DMS153 (cell line): ENCODE measurements around the gene MEPCE.

Experiments
- DNase-seq: peaks from one replicate; lab custom pipeline; 2025; lab: John Stamatoyannopoulos, UW

The MEPCE gene

GRCh38 chr7:100464210-100464660 lies 34.6 kb downstream of the MEPCE start, which contains the start of gene SPACDR:
TSS of gene SPACDR (minus strand) at chr7:100464260. CDS start at chr7:100464025, 235 bp downstream.
- DNase-seq = no peak

DNA sequence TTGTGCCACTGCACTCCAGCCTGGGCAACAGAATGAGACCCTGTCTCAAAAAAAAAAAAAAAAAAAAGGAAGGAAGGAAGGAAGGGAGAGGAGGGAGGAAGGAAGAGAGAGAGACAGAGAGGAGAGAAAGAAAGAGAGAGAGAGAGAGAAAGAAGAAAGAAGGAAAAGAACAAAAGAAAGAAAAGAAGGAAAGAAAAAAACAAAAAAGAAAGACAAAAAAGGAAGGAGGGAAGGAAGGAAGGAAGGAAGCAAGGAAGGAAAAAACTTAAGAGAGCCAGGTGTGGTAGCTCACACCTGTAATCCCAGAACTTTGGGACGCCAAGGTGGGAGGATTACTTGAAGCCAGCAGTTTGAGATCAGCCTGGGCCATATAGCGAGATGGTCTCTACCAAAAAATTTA lies 35.2 kb downstream of the MEPCE start:
- DNase-seq = no peak

- DNase-seq = no peak
These were observed 35.7 kb downstream of the MEPCE start for GRCh38 chr7:100465299-100465698.

- DNase-seq = peak; percentile 44
These were observed 36.2 kb downstream of the MEPCE start for GRCh38 chr7:100465702-100466311.

DNA sequence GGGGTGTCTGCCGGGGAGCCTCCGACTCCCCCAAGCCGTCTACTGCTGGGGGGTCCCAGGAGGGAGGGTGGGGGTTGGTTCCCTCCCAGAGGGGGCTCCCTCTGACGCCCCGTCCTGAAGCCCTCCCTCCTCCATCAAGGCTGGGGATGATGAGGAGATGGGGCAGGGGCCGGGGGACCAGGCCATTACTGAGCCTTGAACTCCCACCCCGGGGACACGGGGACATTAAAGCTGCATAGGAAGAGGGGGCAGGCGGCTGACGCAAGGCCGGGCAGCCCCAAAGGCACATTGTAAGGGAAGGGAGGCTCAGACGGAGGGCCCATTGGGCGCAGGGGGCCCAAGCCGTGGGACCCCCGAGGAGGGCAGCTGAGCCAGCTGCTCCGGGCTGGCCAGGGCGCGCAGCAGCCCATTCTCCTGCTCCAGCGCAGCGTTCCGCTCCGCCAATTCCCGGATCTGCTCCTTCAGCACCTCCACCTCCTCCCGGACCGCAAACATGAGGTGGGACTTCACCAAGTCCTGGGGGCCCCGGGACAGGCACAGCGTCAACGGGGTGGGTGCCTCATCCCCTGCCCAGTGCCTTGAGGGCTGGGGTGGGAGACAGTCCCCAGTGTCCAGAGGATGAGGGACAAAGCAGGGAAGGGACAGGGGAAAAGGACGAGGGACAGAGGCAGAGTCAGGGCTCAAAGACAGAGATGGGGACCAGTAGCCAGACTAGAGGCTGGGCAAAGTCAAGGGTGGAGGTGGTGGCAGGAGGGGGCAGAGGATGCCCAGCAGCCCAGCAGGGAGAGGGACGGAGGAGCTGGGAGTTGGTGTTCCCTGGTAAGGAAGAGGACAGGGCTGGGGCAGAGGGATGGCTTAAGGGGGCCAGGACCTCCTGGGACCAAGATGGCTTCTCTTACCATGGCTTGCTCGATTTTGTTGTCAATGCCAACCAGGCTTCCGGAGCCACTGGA lies 37.3 kb downstream of the MEPCE start:
- DNase-seq = no peak

GRCh38 chr7:100467638-100468373 lies 38.2 kb downstream of the MEPCE start:
- DNase-seq = no peak

DNA sequence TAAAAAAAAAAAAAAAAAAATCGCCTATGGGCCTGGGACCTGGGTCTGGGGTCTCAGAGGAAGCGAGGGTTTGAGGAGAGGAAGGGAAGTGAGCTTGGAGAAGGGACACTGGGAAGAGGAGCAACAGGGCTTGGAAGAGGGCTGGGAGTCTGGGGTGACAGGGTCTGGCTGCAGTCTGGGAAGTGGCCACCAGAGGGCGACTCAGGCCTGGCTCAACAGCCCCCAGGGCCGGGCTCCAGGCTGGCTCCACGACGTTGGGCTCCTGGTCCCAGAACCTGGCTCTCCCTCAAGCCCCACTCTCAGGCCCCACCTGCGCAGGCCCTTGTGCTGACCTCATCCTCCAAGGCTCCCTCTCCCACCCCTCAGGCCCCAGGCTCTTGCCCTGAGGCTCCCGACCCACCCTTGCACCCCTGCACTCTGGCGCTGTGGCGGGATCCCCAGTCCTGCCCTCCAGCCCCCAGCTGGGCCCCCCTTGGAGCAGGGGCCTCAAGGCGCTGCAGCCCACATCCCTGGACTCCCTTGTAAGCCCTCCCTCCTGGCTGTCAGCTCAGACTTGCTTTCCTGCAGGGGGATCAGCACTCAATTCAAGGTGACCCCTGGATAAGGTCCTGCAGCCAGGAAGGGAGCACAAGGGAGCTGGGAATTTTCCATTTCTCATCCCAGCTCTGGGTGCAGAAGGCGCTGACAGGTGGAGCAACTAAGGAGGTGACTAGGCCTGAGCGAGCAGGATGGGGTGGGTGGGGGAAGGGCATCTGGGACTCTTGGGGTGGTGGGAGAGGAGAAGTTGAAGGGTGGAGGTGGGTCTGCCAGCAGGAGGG lies 39.8 kb downstream of the MEPCE start:
- peak; percentile 30 for DNase-seq

DNA sequence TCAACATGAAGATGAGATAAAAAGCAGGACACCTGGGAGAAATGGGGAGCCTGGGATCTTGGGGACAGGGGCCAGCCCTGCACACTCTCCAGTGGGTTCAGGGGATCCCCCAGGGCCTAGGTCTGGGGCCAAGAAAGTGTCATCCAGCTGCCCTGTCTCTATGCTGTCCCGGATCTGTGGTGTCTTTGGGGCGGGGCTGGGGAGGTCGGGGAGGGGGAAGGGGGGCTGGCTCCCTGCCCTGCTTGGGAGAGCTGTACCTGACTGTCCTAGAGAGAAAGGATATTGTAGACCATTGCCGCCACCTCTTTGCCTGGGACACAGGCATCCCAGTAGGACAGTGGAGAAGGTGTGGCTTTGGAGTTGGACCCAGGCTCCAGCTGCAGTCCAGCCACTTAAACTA lies 41.4 kb downstream of the MEPCE start:
- DNase-seq = no peak

DNA sequence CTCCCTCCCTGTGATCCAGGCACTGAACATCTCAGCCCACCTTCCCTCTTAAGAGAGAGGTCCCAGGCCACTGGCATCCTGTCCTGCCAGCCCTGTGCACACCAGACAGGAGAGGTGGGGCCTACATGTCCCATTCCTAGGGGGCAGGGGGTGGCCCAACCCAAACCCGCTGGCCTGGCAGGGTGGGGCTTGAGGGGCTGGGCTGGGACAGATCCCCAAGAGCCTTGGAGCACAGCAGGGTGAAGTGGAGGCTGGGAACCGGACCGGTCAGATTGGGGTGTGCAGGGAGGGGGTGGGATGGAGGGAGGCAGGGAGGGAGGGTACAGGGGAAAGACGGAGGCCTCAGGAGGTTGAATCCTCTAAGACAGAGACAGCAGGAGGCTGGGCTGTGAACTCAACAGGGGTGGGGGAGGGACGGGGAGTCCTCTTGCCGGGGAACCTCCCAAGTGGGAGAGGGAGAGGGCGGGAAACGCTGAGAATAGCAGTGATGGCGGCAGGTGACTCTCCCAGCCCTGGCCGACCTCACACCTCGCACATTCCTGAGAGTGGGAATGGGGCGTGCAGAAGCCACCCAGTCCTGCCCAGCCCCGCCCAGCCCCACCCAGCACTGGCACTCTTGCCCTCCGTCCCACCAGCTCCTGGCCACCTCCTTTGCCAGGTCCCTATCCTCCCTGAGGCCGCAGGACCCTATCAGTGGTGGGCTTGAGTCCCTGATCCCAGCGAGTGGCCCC lies 42.7 kb downstream of the MEPCE start:
- no peak for DNase-seq

DNA sequence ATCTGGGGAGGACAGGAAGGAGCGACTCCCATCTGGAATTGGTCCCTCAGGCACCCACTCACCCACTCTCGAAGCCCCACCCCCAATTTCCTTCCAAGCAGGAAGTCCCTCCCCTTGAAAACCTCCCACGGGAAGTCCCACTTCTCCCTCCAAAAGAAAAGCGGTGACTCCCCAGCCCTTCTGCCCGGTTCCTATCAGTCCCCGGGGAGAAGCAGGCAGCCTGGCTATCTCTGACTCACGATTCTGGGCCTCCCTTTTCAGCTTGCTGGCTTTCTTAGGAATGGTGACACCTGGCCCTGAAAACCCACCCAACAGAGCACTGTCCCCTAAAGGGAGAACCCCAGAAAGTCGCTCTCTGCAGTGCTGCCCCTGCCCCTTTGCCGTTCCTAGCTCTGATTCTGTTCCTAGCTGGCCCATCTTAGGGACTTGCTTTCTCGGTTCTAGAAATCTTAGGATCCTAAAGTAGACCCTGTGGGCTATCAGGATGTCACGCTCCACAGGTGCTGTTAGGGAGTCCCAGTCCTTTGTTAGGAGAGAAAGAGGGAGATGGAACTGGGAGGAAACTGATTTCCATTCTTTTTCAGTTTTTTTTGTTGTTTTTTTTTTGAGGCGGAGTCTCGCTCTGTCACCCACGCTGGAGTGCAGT lies 43.3 kb downstream of the MEPCE start:
- no peak for DNase-seq

DNA sequence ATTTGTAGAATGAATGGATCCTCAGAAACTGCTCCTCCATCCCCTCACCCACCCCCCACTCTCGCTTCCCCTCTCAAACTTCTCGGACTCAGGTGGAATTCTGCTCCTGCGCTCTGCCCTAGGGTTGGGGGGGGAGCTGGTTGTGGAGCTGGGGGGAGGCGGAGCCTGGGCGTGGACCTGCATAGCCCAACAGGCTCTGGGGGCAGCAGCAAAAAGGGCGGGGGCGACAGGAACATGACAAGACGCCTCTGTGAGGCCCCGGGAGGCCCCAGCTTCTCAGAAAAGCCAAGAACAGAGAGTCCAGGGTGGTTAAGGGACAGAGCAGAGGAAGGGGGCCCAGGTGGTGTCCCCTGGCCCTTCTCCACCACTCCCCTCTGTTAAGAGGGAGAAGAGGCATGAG lies 45.9 kb downstream of the MEPCE start:
- no peak for DNase-seq

DNA sequence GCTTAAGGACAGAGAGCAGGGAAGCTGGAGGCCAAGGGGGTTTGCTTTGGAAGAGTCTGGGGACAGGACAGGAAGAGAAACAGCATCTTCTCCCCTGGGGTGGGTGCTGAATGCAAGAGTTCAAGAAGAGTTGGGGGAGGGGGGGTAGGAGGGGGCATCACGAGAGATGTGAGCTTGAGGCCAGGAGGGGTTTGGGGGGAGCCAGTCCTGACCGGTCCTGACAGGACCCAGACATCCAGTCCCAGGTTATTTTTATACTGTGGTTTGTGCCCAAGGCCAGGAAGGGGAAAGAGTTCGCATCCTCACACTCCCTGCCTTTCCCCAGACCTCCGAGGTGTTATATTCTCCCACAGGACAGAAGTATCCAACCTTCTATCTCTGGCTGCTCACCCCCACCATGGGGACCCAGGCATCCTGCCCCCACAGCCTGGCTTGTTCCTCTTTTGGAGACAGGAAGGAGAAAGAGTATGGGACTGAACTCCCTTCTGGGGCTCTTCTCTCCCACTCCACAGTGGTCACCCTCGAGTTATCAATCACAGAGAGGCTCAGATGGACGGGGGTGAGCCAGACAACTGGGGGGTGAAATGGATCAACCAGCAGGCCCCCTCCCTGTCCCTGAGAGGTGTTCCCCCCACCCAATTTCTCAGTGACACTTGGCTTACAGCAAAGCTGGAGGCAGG lies 46.6 kb downstream of the MEPCE start:
- DNase-seq = no peak

DNA sequence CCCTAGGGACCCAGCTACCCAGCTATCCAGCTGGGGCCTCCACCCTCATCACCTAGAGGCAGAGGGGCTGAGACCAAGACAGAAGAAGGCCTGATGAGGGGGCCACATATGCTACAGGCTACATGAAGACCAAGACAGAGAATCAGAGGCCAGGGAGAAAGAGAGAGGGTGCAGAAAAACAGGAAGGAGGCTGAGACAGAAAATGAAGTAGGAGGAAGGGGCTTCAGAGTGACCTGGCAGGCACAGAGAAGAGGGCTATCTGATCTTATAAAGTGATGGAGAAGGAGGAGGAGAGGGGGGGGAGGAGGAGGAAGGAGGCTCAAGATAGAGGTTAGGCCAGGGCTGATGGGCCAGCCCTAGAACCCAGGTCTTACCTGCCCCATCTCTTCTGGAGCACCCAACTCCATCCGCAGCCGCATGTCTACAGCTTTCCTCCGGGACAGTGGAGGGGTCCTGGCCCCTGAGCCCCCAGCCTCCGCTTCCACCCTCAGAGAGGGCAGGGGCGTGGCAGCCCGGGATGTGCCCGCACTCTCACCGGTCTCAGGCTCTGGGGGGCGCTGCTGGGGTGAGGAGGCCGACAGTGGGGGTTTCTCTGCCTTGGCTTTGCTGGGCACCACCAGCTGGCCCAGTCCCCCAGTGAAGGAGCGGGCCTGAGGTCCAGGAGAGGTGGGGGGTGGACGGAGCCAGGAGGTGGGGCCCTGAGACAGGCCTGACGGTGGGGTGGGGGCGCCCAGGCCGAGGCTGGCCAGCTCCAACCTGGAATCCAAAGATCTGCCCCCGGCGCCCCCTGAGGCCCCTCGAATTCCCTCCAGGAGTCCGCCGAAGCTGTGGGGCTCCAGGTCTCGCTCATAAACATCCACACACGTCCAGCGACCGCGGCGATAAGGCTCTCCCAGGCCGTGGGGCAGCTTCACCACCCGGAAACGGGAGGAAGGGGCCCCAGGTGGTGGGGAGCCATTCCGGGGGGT lies 47.6 kb downstream of the MEPCE start:
- no peak for DNase-seq

DNA sequence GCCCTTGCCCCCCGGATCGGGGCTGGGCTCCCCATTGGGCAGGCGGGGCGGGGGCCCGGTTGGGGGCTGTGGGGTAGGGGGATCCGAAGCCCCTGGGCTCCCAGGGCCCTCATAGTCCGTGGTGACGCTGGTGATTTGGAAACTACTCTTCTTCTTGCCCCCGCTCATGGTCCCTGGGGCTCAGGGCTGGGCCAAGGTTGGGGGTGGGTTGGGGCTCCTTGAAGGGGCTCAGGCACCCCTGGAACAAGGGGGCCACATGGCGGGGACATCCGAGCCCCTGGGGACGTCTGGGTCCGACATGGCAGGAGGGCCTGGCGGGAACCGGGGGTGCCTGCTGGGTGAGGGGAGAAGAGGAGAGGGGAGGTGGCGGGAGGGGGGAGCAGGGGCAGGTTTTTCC lies 48.2 kb downstream of the MEPCE start:
- DNase-seq = no peak

- peak; percentile 68 for DNase-seq
These were observed 49.5 kb downstream of the MEPCE start, which contains the start of gene TSC22D4 for GRCh38 chr7:100478958-100479660. TSS of gene TSC22D4 (minus strand) at chr7:100479214. CDS start at chr7:100478038, 1,176 bp downstream.

GRCh38 chr7:100481466-100481865 lies 51.8 kb downstream of the MEPCE start:
- DNase-seq = no peak

- no peak for DNase-seq
These were observed 53.1 kb downstream of the MEPCE start for GRCh38 chr7:100482728-100483089.
